Calu3 (cell line): ENCODE measurements around the gene C1orf167. TPM values are rescaled to one million over a fixed set of nuclear protein-coding genes. Genes with fewer than 3 reads are reported as not detected.

Experiments
- BruUV-seq: library from RNA; stranded (reverse); fragments of 400-500 nt; replicated peaks from 2 replicates; lab custom pipeline; 2021; lab: Mats Ljungman, UMichigan
- CTCF ChIA-PET: fragments of 300-600 bp; sonication (Branson Sonifier 250); formaldehyde crosslinking; loops from one replicate; lab custom pipeline; 2022; ENCODE audit warnings: antibody characterized with exemption; lab: Charles Lee
- DNase-seq: peaks from one replicate; pipeline ENCODE4 v3.0.0; 2022
- H3K27ac Mint-ChIP-seq: one replicate; pipeline ENCODE4 v1.8.0; 2022; ENCODE audit warnings: mixed read lengths; ENCODE audit not compliant: unreplicated experiment
- H3K27me3 Mint-ChIP-seq: one replicate; pipeline ENCODE4 v1.8.0; 2022; ENCODE audit warnings: mixed read lengths; ENCODE audit not compliant: unreplicated experiment
- H3K36me3 Mint-ChIP-seq: one replicate; pipeline ENCODE4 v1.8.0; 2022; ENCODE audit warnings: mild to moderate bottlenecking, moderate library complexity, mixed read lengths; ENCODE audit not compliant: insufficient read depth, unreplicated experiment
- H3K4me1 Mint-ChIP-seq: one replicate; pipeline ENCODE4 v1.8.0; 2022; ENCODE audit warnings: mild to moderate bottlenecking, low read depth, mixed read lengths; ENCODE audit not compliant: unreplicated experiment
- H3K4me3 Mint-ChIP-seq: one replicate; pipeline ENCODE4 v1.8.0; 2022; ENCODE audit warnings: mild to moderate bottlenecking, low read depth, moderate library complexity, mixed read lengths; ENCODE audit not compliant: unreplicated experiment
- H3K9me3 Mint-ChIP-seq: one replicate; pipeline ENCODE4 v1.8.0; 2022; ENCODE audit warnings: low read depth, mixed read lengths; ENCODE audit not compliant: unreplicated experiment
- CTCF ChIP-seq: fragments of 200-600 bp; IDR thresholded peaks from one replicate; pipeline ENCODE4 v1.8.0; 2022; ENCODE audit warnings: antibody characterized with exemption; ENCODE audit not compliant: unreplicated experiment
- intact Hi-C: fragments of 100-400 bp; cut with micrococcal nuclease; formaldehyde crosslinking; loops from one replicate; pipeline ENCODE4 v1.10.0; 2022; ENCODE audit not compliant: unreplicated experiment
- total RNA-seq: library from RNA; stranded (reverse); gene quantifications from 2 replicates; pipeline ENCODE4 v1.2.3, GENCODE V29; 2022

C1orf167 gene
- total RNA-seq, 1 experiment from 2014 or later: not detected

- intact Hi-C loops: no loop called here
- Mint-ChIP-seq H3K27ac (no peak overlapping the region), H3K4me1 (no peaks in the 10 kb centered on the region), H3K36me3 (peaks cover 4% of the 10 kb centered on the region), H3K9me3 (no peaks in the 10 kb centered on the region), H3K4me3 (no peak overlapping the region), H3K27me3 (peaks cover 72% of the 10 kb centered on the region)
- no peak for DNase-seq
- CTCF ChIA-PET: interaction anchor here (0.7 kb wide), 1 partner anchor 10 kb away, joined by 4 read pairs; no protein-coding TSS in a partner anchor
- no peak for TF ChIP-seq CTCF
- no TSS peak for BruUV-seq
Measured at GRCh38 chr1:11759791-11760190, 2.2 kb upstream of the C1orf167 start.

- Mint-ChIP-seq H3K9me3 (no peaks in the 10 kb centered on the region), H3K27ac (no peak overlapping the region), H3K4me3 (no peak overlapping the region), H3K4me1 (no peaks in the 10 kb centered on the region), H3K27me3 (peaks cover 60% of the 10 kb centered on the region), H3K36me3 (peaks cover 4% of the 10 kb centered on the region)
- no TSS peak for BruUV-seq
- intact Hi-C loops: no loop called here
- no peak for TF ChIP-seq CTCF
- no peak for DNase-seq
- CTCF ChIA-PET: no interaction called here
Measured at GRCh38 chr1:11761285-11761684, 708 bp upstream of the C1orf167 start.

GRCh38 chr1:11764115-11764514 lies 2.1 kb downstream of the C1orf167 start:
- Mint-ChIP-seq H3K27me3 (peaks cover 40% of the 10 kb centered on the region), H3K4me3 (no peak overlapping the region), H3K4me1 (no peaks in the 10 kb centered on the region), H3K27ac (no peak overlapping the region), H3K36me3 (peaks cover 4% of the 10 kb centered on the region), H3K9me3 (no peaks in the 10 kb centered on the region)
- no peak for TF ChIP-seq CTCF
- no peak for DNase-seq
- CTCF ChIA-PET: no interaction called here
- intact Hi-C loops: no loop called here
- BruUV-seq: no TSS peak

- H3K27ac Mint-ChIP-seq: no peak overlapping the region
- no peaks in the 10 kb centered on the region for H3K9me3 Mint-ChIP-seq
- CTCF ChIA-PET: no interaction called here
- H3K4me1 Mint-ChIP-seq: no peaks in the 10 kb centered on the region
- peaks cover 4% of the 10 kb centered on the region for H3K36me3 Mint-ChIP-seq
- DNase-seq: no peak
- no TSS peak for BruUV-seq
- no peak overlapping the region for H3K4me3 Mint-ChIP-seq
- intact Hi-C loops: no loop called here
- peaks cover 40% of the 10 kb centered on the region for H3K27me3 Mint-ChIP-seq
- no peak for TF ChIP-seq CTCF
Measured at GRCh38 chr1:11764519-11764918, 2.5 kb downstream of the C1orf167 start.
